GM10266 (cell line): Measurements from ENCODE around the gene BLOC1S3.

ENCODE experiments used
- DNase-seq: peaks from one replicate; pipeline ENCODE4 v3.0.0; 2012; ENCODE audit errors: extremely low spot score
- CTCF ChIP-seq: IDR thresholded peaks from 2 replicates; pipeline ENCODE4 v1.5.1; 2012; ENCODE audit warnings: mild to moderate bottlenecking, low read depth; ENCODE audit not compliant: control insufficient read depth, insufficient read depth; ENCODE audit errors: missing control alignments

Gene BLOC1S3

GRCh38 chr19:45179072-45179891, 698 bp downstream of the BLOC1S3 start:
- peak; percentile 47 for DNase-seq
- TF ChIP-seq CTCF, result no peak

GRCh38 chr19:45179892-45180370, 1.3 kb downstream of the BLOC1S3 start:
- no peak for TF ChIP-seq CTCF
- DNase-seq, result no peak

GRCh38 chr19:45180936-45181335, 2.4 kb downstream of the BLOC1S3 start:
- no peak for TF ChIP-seq CTCF
- DNase-seq, result no peak

GRCh38 chr19:45182758-45183157, 4.2 kb downstream of the BLOC1S3 start:
- TF ChIP-seq CTCF, result no peak
- no peak for DNase-seq

- no peak for TF ChIP-seq CTCF
- DNase-seq, result no peak
Observed at GRCh38 chr19:45184115-45184514, 5.5 kb downstream of the BLOC1S3 start.

GRCh38 chr19:45186509-45187334, 8.1 kb downstream of the BLOC1S3 start:
- no peak for TF ChIP-seq CTCF

More at GRCh38 chr19:45186509-45187334, 8.1 kb downstream of the BLOC1S3 start:
- DNase-seq, result no peak
